Endometrial microvascular endothelial cells (primary cell): ENCODE data around the gene IRAK3. TPM values are rescaled to one million over a fixed set of nuclear protein-coding genes. Genes with fewer than 3 reads are reported as not detected.
"Not testable (repeated sequence)": the region's sequence is repeated elsewhere in the genome, so short reads cannot be mapped to it uniquely, and the experiment has no call there.

Source experiments
- in situ Hi-C: cut with HindIII; loops from 2 replicates; pipeline ENCODE4 v1.10.0; 2017; ENCODE audit warnings: low sequenced_read_pairs, low pct_unique_long_range_greater_than_20kb; ENCODE audit errors: inconsistent ontology term
- total RNA-seq: library from RNA; depleted of rRNA; stranded (reverse); fragments of >200 nt; gene quantifications from one replicate; pipeline ENCODE4 v1.2.3, GENCODE V29; 2015; ENCODE audit errors: inconsistent ontology term

The IRAK3 gene
- total RNA-seq, 1 donor from 2014 or later = 7.7 TPM

DNA sequence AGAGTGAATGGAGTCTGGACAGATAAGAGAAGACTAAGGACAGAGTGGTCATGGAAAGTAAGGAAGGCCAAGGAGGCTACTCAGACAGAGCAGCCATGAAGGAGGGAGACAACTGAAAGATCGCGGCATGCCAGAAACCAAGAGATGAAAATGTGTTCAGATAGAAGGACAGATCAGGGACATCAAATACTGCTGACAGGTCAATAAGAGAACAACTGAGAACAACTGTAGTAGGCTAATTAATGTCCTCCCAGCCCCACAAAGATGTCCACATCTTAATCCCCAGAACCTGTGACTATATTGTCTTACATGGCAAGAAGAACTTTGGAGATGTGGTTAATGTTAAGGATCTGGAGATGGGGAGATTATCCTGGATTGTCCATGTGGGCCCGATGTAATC is 98.3 kb downstream of the IRAK3 start:
- in situ Hi-C loops = no loop called here

DNA sequence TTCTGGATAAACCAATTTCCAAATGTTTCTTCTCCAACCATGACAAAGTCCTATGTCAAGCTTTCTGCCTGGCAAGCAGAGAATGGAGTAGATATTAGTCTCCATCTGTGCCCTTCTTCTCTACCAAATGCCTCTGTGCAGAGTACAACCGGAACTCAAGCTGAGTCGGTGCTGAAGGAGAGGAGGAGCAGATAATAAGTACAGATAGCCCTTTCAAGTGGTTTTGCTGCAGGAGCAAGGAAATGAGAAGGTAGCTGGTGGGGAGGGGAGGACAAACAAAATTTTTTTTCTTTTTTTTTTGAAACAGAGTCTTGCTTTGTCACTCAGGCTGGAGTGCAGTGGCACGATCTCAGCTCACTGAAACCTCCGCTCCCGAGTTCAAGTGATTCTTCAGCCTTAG is 99.1 kb downstream of the IRAK3 start:
- in situ Hi-C loops = no loop called here

DNA sequence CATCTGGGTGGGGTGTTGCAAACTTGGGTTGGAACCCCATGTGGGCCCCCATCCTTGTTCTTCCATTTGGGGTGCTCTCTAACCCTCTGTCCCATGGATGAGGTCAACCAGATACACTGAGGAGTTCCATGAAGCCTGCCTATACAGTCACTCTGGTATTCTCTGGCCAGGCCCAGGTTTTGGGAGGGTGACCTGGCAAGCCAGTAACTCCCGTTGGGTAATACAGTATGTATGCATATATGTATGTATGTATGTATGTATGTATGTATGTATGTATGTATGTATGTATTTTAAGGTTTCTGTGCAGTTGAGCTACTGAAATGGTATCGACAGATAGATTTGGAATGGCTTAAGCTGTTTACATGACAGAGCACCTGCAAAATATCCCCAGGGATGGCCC is 100.5 kb downstream of the IRAK3 start:
- in situ Hi-C loops = no loop called here

DNA sequence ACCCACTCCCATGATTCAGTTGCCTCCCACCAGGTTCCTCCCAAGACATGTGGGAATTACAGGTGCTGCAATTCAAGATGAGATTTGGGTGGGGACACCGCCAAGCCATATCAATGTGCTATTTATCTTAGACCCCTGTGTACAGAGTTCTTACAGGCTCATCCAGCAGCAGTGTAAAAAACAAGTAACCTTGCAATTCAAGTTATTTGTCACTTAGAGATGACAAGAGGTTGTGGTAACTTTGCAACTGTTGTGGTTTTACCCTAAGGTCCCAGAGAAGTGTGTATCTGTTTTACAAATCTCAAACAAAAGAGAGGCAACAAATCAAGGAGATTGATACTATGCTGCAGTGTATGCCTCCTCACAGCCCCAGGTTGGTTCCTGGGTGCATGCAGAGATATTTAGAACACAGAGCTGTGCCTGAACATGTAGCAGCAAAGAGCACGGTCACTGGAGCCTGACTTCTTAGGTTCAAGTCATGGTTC is 101.7 kb downstream of the IRAK3 start:
- in situ Hi-C loops = no loop called here

DNA sequence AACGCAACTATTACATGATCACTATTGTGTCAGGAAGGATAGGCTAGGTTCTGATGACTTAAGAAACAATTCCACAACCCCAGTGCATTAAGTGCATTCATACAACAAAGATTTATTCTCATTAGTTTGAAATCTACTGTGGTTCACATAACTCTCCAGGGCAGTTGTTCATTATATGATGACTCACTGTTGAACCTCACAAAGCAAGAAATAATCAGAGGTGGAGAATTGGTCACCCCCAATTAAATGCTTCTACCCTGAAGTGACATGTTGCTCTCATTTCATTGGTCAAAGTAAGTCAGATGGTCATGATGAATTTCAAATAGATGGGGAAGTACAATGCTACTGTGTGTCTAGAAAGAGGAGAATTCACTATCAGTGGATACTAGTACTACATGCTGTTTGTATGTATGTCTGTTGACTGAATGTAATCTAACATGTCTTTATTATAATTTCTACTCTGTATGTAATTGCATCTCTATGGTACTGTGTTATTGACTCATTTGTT is 107.2 kb downstream of the IRAK3 start:
- in situ Hi-C loops = no loop called here

DNA sequence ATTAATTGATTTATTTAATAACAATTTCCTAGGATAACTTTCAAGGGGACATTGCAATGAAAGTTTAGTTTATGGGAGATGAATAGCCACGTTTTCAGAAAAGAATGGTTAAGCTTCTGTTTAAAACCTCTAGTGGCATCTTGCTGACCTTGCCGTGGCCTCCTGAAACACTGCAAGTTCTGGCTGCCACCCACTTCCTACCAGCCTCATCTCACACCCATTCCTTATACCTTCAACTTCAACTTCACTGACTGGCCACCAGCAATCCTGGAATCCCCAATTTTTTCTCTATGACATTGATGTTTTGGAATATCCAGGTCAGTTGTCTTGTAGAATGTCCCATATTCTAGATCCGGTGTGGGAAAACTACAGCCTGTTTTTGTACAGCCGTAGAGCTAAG is 108.1 kb downstream of the IRAK3 start:
- in situ Hi-C loops = no loop called here

DNA sequence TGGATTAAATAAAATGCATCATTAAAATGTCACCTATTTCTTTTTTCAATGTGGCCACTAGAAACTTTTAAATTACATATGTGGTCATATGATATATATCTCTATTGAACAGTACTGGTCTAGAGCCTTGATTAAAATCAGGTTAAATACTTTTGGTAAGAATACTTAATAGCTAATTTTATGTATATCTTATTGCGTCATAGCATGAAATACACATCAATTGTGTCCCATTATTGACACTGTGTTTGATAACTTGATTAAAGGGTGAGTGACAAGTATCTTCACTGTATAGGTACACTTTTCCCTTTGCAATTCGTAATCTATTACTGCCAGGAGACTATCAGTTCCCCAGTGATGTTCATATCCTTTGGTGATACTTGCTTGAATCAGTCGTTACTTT is 108.9 kb downstream of the IRAK3 start:
- in situ Hi-C loops = no loop called here

DNA sequence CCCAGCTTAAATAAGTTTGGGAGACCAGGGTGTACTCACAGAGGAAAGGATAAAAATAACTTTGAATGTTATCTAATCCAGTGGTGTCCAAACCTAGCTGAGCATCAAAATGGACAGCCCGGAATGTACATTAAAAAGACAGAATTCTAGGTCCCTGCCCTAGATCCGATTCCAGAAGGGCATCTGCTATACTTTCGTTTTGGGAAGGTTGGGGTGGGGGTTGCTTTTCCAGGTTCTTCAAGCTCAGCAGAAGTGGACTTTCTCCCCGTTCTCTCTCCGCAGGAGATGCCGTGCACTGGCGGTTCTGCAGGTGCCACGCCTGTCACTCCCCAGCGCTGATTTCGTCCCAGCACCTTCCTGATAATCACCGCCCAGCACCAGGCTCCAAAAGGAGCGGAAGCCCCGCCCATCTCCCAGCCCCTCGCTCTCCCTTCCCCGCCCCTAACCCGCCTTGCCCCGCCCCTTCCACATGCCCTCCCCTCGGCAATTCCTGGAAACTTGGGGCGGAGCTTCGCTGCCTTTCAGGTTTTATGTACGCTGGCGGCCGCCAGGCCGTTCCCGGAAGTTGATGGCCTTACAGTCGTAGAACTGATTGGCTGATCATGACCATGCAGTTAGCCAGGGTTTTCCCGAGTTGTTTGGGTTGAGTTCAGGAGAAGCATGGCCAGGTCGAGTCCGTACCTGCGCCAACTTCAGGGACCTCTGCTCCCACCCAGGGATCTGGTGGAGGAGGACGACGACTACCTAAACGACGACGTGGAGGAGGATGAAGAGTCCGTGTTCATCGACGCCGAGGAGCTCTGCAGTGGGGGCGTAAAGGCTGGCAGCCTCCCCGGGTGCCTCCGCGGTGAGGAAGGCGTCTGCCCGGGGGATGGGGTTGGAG is 113.2 kb downstream of the IRAK3 start, which contains the start of gene HELB:
Gene HELB (plus strand): TSS at position 550 of the 883 bp plus-strand sequence. CDS start 111 bp downstream, at position 661.
- in situ Hi-C loops = no loop called here

DNA sequence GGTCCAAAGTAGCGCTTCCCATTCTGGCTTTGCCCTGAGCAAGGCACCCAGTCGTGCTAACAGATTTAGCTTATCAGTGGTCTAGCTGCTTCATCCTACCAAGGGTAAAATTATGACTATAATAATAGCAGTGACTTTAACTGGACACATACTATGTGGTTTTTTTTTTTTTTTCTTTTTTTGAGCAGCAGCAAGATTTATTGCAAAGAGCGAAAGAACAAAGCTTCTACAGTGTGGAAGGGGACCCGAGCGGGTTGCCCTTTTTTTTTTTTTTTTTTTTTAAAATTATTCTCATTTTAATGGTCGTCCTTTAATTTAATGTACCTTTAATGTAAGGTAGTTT is 113.8 kb downstream of the IRAK3 start:
- in situ Hi-C loops = no loop called here

DNA sequence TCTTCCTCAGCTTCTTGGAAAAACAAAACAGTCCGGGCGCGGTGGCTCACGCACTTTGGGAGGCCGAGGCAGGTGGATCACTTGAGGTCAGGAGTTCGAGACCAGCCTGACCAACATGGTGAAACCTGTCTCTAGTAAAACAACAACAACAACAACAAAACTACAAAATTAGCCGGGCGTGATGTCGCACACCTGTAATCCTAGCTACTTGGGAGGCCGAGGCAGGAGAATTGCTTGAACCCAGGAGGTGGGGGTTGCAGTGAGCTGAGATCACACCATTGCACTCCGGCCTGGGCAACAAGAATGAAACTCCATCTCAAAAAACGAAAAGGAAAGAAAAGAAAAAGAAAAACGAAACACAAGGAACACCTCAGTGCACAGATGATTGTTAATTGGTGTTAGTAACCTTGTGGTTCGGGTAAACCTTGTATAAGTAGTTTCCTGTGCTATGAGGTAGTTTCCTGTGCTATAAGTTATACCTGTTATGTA is 114.3 kb downstream of the IRAK3 start:
- in situ Hi-C loops = not testable (repeated sequence)

Other genes starting within 250 kb of the IRAK3 start
- 12.1 TPM for gene LLPH, start 58.5 kb upstream of the IRAK3 start, total RNA-seq
- gene TMBIM4, start 19.2 kb upstream of the IRAK3 start, total RNA-seq = 137 TPM
- 3.7 TPM for gene HELB, start 113.3 kb downstream of the IRAK3 start, total RNA-seq